ENCODE measurements around the gene SLC16A7. TPM values are rescaled to one million over a fixed set of nuclear protein-coding genes. Genes with fewer than 3 reads are reported as not detected.
"Not testable (repeated sequence)": the region's sequence is repeated elsewhere in the genome, so short reads cannot be mapped to it uniquely, and the experiment has no call there.

Gene SLC16A7
- polyA plus RNA-seq, 5 donors = 1.8 to 3.6 (median 2.7) TPM

DNA sequence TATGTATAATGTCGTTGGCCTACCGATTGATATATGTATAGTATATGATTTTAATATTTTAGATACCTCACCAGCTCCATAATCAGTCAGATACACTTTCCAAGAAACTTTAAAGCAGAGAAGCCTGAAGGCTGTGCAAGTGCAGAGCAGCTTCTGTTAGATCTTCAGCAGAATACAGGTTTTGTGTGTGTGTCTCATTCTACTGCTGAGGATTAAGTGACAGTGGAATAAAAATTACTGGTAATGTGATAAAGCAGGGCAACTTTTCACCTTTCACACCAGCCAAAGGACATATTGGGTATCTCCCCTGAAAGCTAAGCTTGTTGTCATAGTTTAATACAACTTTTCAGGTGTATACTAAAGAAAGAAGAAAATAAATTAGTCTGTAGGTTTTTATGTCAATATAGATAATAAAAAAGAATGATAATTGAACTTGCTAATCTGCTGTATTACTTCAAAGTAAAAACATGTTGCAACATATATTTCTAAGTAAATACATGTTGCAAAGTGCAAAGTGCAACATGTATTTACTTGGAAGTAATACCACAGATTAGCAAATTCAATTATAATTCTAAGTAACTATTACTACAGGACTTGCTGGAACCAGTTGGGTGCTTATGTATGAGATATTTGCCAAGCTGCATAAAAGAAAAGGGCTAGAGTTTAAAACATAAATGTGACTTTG is 128.3 kb downstream of the SLC16A7 start:
- DNase-seq = no peak

DNA sequence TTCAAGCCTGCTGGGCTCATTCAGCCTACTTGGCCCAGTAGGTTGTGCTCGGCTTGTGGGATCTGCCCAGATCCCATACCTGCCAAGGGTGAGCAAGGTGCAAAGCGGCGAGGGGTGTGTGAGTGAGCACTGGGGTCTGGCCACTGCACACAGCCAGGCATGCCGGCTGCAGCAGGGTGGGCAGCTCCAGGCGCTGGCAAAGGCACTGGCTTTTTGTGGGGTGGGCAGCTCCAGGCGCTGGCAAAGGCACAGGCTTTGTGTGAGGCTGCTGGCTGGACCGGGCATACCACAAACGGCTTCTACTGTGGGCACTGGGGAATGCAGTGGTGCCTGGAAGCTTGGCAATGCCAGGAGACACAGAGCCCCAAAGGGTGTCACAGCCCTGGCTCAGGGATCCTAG is 137.4 kb downstream of the SLC16A7 start:
- no peak for DNase-seq

DNA sequence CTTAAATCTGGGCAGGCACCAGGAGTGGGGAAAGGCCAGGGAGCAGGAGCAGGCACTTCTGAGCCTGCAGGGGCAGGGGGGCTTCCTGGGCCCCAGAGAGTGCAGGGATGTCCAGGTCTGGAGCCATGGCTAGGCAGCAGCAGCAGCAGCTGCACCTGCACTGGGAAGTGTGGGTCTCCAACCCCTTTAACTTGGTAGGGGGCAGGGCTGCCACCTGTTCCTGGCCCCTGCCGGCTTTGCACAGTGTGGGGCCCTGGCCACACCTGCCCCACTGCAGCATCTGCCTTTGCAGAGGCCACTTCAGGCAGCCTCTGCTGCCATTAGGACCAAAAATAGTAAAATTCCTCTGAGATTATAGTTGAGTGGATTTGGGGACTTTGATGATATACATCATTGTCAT is 138.5 kb downstream of the SLC16A7 start:
- DNase-seq = no peak

DNA sequence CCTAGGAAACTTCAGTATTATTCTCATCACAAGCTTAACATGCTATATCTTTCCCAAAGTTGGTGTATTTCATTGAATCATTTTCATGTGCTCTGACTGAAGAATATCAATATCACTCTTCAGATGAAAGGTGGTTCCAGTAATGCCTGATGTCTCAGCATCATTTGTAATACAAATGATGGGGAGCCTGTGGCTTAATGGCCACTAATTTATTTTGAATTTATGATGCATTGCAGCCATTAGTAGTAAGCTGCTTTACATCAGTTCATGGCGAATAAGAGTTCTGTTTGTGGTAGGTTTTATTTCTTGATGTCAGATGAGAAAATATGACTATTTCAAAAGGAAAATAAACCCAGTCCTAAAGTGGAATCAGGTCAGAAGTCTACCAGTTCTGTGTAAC is 139.4 kb downstream of the SLC16A7 start:
- no peak for DNase-seq

DNA sequence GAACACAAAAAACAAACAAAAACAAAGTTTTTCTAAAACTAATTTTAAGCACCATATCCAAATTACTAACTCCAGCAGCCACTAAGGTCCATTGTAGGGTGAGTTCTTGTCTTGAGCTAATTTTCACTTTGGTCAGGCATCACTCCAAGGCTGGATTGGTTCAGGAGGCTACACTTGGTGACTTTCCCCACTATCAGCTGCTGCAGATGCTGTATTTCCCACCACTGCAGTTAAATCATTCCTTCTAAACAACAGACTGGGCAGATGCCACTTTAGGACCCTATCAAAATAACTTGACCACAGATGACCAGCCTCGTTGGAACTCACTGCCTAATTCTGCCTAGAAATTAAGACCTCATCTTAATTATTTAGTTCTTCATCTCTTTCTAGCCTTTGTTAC is 140.5 kb downstream of the SLC16A7 start:
- no peak for DNase-seq

DNA sequence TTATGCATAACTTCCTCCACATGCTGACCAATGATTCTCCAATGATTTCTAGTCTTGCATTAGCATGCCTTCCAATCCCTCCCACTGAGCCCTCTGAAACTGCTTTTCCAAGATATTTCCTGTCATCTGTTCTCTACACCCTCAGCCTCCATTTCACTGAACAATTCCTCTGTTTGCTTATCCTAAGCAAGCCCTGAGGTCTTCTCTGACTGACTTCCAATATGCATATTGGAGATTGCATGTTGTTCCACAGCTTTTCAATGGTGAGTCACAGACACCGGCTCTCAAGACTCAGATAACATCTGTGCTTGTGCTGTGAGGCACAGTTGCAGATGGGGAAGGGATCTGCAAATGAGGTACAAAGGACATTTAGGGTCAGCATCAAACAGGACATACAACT is 141.0 kb downstream of the SLC16A7 start:
- DNase-seq = no peak

DNA sequence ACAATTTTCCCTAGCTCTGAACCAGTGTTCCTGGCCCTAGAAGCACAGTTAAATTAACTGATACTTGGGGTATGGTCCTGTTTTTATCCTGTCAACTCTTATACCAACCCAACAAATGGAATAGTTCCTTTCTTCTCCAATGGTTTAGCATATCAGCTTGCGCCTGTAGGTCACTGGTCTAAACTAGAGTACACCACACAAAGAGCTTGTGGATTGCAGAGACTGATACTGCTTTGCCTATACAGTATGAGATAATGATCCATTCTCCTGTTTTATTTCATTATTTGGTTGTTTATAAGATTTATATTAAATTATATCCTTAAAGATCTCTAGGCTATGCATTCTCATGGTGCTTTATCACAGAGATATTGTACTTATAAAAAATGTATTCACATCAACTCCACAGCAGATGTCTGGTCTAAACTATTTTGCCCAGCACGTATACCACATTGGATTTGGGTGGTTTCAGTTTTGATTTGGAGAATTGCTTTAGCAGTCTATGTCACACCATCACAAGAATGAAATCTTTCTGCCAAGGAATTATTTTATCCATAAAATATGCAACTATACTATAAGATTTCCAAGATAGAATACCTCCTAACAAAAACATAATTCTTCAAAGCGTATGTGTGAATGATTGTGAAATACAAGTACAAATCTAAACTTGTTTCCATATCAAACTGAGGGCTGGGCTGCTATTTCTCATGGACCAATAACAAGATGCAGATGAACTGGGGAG is 142.1 kb downstream of the SLC16A7 start:
- DNase-seq = no peak

DNA sequence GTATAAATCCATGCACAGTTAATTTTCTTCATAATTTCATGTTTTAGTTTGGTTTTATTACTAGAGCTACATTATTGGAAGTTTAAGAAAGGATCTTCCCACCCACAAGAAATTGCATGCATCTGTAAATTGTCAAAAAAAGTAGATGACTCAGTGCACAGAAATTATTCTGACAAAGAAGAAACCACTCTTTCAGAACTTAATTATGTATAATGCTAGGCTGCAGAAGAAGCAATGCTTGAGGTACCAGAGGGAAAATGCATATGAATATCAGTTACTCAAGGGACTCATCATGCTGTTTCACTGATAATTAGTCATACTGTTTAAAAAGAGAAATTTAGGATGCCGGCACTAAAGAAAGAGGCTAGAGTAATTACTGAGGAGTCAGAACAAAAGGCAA is 147.0 kb downstream of the SLC16A7 start:
- no peak for DNase-seq

DNA sequence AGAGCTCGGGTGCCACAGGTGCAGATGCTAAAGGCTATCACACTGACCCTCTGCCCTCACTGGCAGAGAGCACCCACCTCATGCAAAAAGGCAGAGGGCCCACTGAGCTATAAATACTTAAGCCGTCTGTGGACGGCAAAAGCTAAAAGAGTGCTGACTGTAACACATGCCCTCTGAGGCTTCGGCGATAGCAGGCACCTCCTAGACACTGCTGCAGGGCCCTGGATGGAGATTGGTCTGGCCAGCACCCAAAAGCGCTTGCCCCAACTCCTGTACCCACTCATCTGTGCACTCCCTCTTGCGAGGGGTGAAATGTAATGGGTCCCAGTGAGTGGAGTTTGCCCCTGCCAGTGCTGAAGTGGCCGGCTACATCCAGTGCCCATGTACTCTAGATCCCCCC is 148.7 kb downstream of the SLC16A7 start:
- no peak for DNase-seq

DNA sequence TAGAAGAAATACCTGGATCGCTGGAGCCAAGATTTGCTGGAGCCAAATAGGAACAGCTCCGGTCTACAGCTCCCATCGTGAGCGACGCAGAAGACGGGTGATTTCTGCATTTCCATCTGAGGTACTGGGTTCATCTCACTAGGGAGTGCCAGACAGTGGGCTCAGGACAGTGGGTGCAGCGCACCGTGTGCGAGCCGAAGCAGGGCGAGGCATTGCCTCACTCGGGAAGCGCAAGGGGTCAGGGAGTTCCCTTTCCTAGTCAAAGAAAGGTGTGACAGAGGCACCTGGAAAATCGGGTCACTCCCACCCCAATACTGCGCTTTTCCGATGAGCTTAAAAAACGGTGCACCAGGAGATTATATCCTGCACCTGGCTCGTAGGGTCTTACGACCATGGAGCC is 155.3 kb downstream of the SLC16A7 start:
- DNase-seq = not testable (repeated sequence)

DNA sequence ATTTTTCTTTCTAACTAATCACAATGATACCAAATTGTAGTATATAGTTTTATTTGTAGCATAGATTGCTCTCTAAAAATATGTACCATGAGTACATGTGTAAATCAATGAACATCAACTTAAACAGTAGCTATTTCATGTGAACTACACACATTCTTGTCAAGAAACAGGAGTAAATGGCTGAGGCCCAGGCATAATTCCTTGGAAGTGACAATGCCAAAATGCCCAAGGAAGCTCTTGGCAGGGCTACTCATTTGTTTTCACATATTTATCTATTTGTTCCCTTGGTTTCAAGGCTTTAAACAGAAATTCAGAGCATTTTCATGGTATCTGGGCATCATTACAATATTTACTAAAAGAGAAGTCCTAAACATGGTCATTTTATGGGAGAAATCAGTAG is 165.7 kb downstream of the SLC16A7 start:
- DNase-seq = no peak

DNA sequence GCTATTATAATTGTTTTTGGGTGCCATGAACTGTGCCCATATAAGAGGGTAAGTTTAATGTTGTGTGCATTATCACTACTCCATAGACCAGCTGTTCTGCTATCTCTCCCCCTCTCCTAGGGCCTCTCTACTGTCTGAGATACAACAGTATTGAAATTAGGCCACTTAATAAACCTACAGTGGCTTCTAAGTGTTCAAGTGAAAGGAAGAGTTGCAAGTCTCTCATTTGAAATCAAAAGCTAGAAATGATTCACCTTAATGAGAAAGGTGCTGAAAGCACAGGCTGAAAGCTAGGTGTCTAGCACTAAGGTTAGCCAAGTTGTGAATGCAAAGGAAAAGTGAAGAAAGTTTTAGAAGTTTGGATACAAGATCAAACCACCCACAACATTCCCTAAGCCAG is 168.0 kb downstream of the SLC16A7 start:
- no peak for DNase-seq

DNA sequence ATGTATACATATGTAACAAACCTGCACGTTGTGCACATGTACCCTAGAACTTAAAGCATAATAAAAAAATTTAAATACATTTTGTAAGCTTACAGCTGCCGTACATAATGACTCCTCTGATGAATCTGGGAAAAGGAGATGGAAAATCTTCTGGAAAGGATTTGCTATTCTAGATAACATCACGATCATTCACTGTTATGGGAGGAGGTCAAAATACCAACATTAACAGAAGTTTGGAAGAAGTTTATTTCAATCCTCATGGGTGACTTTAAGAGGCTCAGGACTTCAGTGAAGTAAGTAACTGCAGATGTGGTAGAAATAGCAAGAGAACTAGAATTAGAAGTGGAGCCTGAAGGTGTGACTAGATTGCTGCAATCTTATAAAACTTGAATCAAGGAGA is 172.2 kb downstream of the SLC16A7 start:
- no peak for DNase-seq

DNA sequence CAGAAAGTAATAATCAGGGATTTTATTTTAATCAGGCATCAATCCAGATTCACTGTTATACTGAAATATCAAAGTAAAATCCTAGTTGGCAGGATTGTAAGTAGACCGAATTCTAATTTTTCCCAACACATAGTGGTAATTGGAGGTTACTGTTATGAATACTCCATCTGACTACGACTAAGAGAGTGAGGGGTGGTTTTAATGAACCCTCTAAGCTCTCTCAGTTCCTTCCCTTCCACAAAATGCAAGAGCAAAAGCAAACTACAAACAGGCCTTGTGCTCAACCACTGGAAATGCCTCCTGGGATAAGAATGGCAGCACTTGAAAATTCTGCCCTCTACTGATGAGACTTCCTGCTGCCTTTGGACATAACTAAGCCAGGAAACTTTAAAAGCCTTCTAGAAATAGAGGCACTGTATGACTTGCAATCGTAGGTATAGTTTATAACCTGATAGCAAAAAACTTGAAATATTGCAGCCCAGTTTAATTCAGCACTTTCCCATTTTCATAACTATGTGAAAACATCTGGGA is 184.8 kb downstream of the SLC16A7 start:
- DNase-seq = no peak

DNA sequence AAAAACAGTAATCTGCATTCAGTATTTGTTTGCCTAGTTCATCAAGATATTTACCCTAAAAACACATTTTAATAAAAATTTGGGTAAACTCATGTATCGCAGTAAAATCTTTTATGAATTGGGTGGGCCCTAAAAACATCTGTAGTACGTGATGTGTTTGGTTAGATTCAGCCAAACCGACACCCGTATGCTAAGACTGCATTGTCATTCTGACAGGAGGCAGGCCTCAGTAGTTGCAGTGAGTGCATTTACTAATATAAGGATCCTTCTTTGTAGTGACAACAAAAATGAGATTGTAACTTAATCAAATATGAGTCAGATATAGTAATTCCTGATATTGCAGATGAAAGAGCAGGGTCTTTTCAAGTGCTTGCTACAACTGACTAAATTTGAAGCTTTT is 191.8 kb downstream of the SLC16A7 start:
- no peak for DNase-seq

DNA sequence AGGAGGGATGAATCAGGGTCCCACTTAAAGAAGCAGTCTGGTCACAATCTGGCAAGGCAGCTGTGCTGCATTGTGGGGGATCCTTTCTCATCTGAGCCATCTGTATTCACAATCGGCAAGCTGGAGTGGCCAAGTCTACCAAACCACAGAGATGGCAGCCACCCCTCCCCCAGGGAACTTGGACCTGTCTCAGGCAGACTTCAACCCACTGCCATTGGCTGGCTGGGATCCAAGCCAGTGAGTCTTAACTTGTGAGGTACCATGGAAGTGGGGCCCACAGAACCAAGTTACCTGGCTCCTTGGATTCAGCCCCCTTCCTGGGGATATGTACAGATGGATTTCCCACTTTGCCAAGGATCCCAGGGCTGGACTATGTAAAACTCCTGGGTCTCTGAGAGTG is 196.8 kb downstream of the SLC16A7 start:
- no peak for DNase-seq

DNA sequence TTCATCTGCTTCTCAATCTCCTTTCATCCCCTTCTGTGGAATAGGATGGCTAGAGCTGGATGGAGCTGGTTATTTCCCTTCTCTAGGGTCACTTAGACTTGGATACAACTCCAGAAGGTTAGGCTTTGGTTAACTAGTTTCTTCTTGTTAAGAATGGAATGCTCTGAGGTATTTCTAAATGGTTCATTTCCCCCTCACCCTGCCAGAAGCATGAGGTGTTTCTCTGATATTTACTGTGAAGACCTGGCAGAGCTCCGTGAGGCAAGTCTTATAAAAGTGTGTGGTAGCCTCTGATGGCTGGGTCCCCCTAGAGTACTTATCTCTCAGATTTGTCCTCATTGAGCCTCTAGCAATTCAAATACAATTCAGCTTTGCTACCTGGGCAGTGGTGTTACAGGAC is 207.9 kb downstream of the SLC16A7 start:
- no peak for DNase-seq

DNA sequence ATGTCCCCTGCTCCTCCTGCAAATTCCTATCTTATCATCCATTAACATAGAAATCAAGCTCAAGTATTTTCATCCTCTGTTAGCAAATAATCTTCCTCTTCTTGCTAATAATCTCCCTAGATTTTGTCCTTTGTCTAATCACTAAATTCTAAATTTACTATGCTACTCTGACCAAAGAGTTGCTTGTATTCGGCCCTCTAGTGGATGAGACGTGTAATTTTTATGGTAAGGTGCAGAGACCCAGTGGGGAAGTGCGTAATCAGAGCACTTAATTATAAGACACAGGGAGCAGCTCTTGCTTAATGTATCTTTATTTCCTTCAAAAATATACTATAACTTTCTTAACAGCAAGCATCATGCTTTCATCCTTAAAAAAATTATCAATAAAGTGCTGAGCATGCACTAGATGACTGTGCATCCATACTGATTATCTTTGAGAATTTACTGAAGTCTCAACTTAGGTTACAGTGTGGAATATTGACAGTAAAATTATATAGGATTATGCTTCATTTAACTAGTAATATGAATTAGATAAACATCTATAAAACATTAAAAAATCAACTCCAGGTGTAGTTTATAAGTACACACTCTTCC is 212.6 kb downstream of the SLC16A7 start:
- peak in 1 of 2 donors; percentile 12 for DNase-seq

DNA sequence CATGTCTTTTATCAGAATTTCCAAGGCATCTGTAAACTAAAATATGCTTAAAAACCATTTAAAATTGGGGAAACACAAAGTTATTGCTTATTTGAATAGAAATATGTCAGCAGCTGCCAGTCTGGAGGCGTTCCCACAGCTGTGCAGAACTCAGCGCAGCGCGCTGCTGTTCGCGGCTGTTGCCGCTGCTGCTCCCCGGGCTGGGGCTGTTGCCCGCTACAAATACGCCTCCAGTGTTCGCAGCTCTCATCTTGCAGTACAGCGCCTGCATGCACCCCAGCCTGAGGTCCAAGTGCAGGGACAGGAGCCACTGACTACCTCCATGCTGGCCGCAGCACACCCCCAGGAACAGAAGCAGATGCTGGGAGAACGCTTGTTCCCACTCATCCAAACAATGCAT is 216.2 kb downstream of the SLC16A7 start:
- DNase-seq = no peak

DNA sequence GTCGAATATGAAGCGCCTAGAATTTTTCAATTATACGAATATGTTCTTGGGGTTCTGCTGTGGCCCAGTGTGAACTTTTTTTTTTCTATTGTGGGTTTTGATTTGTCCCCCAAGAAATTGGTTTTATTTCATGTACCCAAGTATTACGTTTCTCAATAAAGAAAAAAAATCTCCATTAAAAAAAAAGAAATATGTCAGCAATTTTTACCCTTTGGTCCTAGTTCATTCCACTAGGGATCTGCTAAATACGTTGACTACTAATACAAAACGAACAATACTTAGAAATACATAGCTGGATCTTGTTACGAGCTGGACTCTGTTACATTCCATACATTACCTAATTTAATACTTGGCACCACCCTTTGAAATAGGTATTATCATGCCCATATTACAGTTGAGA is 216.9 kb downstream of the SLC16A7 start:
- DNase-seq = no peak

DNA sequence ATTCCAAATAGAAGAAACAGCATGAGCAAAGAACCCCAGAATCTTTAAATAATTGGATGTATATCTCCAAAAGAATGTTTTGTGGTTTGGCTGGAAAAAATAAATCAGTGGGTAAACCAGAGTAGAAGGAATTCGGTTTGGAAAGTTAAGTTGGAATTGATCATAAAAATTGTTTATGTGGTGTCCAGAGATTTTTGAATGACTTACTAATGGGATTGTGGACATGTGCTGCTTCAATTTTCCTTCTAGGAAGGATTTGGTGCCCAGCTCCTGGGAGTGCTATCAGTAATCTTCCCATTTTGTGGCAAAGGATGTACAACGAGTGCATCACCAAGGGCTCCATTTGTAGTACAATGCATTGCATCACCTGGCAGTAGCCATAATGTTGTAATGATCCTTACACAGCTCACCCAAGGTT is 224.8 kb downstream of the SLC16A7 start:
- DNase-seq = no peak

DNA sequence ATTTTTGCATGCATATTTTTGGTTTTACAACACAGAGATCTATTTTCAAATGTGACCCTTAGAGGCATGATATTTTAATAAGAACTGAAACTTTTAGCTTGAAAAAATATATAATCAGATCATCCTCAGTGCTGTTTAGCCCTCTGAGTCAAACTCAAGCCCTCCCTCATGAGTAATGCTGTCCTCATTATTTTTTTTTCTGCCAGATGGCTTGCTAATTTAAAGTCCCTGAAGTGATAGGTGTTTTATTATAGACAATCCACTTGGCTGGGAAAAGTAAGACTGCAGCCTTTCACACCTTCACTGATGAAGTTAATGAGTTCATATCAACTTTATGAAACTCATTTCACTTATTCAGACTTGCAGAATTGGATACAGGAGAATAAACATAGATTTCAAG is 227.7 kb downstream of the SLC16A7 start:
- no peak for DNase-seq

DNA sequence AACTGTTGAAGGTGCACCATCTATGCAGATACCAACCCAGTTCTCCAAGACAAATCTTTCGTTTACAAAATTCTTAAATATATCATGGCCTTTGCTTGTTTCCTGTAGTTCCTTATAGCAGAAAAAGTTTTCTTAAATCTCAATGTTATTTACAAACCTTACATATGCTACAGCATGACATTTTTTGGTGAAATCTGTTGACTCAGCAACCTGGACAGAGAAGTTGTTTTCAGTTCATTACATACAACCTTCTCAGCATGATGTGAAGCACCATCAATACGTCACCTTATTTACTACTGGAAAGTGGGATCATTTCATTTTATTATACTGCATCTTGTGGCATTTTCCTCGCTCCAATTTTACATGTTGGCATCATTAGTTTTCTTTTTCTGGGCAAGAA is 231.9 kb downstream of the SLC16A7 start:
- DNase-seq = no peak
